GM03348 (cell line): ENCODE results near the gene GRB10.

ENCODE experiments used
- DNase-seq: peaks from one replicate; pipeline ENCODE4 v3.0.0; 2012; ENCODE audit warnings: low spot score

Gene GRB10

GRCh38 chr7:50803359-50804337, 21.0 kb upstream of the GRB10 start:
- no peak for DNase-seq

- DNase-seq, result no peak
These were observed 19.2 kb upstream of the GRB10 start for GRCh38 chr7:50801907-50802306.

- DNase-seq, result no peak
These were observed 17.2 kb upstream of the GRB10 start for GRCh38 chr7:50799873-50800272.

GRCh38 chr7:50798126-50798525, 15.4 kb upstream of the GRB10 start:
- DNase-seq, result no peak

GRCh38 chr7:50795831-50796230, 13.1 kb upstream of the GRB10 start:
- no peak for DNase-seq

GRCh38 chr7:50795253-50795652, 12.6 kb upstream of the GRB10 start:
- DNase-seq, result no peak

GRCh38 chr7:50793947-50794570, 11.4 kb upstream of the GRB10 start:
- no peak for DNase-seq

GRCh38 chr7:50793120-50793946, 10.6 kb upstream of the GRB10 start:
- DNase-seq, result peak; percentile 92

GRCh38 chr7:50792342-50793119, 9.8 kb upstream of the GRB10 start:
- peak; percentile 81 for DNase-seq

- peak; percentile 60 for DNase-seq
These were observed 9.2 kb upstream of the GRB10 start for GRCh38 chr7:50791938-50792341.

GRCh38 chr7:50791363-50791937, 8.8 kb upstream of the GRB10 start:
- no peak for DNase-seq

- no peak for DNase-seq
These were observed 7.7 kb upstream of the GRB10 start for GRCh38 chr7:50790381-50790780.

GRCh38 chr7:50788382-50788781, 5.7 kb upstream of the GRB10 start:
- DNase-seq, result no peak

GRCh38 chr7:50787825-50788224, 5.1 kb upstream of the GRB10 start:
- no peak for DNase-seq

GRCh38 chr7:50785346-50785745, 2.6 kb upstream of the GRB10 start:
- no peak for DNase-seq

GRCh38 chr7:50783801-50784507, 1.3 kb upstream of the GRB10 start:
- no peak for DNase-seq

GRCh38 chr7:50783303-50783702, 607 bp upstream of the GRB10 start:
- no peak for DNase-seq

GRCh38 chr7:50781381-50782293, 1.1 kb downstream of the GRB10 start:
- no peak for DNase-seq

- no peak for DNase-seq
These were observed 2.3 kb downstream of the GRB10 start for GRCh38 chr7:50780436-50780835.

GRCh38 chr7:50779427-50779826, 3.3 kb downstream of the GRB10 start:
- no peak for DNase-seq
